Limb (tissue), 2 donors: Measurements from ENCODE around the gene SLC9A9.
"Not testable (repeated sequence)": the region's sequence is repeated elsewhere in the genome, so short reads cannot be mapped to it uniquely, and the experiment has no call there.

Experiments
- DNase-seq, 2 donors: peaks; one replicate each; pipeline ENCODE4 v3.0.0-alpha.2; 2016; ENCODE audit errors: extremely low spot score in 2 of 2

Gene SLC9A9

DNA sequence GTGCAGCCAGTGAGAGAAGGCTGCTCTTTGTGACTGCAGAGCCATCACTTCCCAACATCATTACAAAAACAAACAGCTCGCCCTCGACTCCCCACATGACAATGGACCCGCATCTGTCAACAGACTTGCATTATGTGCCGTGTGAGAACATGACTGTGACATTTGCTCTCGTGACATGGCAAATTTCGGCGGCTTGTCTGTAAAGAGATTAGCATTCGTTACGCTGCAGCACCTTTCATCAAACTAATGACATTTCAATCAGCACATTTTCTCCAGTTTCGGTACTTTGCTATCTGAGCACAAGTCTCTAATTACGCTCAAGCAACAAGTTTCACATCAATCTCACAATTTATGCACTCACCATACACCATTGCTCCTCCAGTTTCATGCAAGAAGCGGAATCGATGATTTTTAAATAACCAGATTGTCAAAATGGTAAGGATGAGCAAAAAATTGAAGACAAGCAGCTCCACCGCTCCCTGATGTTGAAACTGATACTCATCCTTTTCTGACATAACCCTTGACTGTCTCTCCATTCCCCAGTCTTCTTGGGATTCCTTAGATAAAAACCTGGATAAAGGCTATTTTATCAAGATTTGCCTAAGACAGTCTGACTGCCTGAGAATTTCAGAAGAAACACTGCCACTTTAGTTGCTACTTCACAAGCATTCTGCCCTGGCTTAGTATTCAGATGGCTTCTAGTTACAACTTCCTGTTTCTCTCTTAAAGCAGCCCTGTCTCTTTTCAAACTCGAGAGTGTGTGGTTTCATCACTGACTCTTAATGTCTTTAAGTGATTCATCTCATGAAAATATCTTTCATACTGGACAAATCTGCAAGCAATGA, at the start of gene SLC9A9:
SLC9A9 (minus strand) TSS at position 682 of the 845 bp plus-strand sequence; CDS start at position 536, 146 bp downstream.
- peak; percentile 33 to 68 for DNase-seq

DNA sequence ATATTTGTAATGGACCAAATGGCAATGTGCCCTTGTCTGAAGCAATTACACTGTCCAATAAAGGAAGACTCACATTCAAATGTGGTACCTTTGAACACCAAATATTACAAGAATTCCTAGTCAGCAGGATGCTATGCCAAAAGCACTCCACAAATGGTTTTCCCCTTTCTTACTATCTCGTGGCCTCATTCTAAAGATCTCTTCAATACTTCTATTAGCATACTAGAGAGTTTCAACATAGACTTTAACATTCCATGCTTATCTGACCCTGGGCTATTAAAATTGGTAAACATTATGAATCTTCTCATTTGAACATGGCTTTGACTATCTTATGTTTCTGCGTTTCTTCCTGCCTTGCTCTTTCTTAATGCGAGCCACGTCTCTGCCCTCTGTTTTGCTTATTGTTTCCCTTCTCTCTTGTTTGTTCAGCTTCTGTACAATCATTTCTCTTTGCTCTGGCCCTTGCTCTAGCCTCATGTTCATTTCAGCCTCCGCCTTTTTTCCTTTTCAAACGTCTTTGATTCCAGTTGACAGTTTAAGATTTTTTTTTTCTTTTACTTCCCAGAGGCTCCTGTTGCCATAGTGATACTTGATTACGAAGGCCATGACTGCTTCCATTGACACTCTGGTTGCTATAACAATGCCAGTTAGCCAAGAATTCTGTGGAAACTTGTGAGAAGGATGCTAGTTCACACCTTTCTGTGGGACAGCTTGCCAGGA, 49.5 kb upstream of the SLC9A9 start:
- no peak for DNase-seq

DNA sequence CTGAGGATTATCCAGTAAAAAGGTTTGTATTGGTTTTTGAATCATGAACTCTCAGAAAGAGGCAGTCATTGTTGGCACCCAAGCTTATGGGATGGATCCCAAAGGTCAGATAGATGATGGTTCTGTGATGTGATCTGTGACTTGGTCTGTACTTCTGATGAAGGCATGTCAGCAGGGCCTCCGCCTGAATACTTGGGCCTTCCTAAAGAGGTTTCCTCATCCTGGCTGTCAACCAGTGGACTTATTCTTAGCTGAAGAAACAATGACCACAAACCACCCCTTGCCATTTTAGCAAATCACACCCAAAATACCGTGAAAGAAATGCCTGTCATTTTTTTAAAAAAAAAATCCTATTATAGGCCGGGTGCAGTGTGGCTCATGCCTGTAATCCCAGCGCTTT, 48.2 kb upstream of the SLC9A9 start:
- no peak for DNase-seq

DNA sequence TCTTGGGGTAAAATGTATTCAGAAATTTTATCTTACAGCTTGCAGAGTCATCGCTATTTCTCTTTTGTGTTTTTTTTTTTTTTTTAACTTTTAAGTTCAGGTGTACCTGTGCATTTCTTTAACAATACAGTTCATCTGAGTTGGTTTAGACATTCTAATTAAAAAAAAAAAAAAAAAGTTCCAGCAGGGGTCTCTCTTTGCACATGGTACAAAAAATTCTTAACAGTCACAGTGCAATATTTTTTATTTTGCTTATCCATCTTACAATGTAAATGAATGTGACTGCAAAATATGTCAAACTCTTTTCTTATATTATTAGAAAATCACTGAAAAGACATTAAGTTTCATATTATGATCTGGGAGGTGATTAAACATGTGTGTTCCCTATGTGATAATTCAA, 47.5 kb upstream of the SLC9A9 start:
- DNase-seq: peak in 1 of 2 donors; percentile 36

DNA sequence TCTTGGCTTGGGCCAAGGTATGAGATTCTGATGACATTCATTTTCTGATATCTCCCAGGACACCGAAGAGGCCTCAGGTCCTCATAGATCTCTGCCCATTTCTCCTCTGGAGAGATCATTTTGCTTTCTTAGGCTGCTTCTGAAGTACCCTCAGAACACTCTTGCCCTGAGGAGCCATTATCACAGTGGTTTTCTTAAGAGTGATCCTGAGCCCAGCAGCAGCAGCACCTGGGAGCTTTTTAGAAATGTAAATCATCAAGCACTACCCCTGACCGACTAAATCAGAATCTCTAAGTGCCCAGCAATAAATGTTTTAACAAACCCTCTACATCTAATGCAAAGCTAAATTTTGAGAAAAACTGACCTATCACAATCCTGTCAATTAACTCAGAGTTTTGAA, 40.6 kb upstream of the SLC9A9 start:
- DNase-seq: no peak

DNA sequence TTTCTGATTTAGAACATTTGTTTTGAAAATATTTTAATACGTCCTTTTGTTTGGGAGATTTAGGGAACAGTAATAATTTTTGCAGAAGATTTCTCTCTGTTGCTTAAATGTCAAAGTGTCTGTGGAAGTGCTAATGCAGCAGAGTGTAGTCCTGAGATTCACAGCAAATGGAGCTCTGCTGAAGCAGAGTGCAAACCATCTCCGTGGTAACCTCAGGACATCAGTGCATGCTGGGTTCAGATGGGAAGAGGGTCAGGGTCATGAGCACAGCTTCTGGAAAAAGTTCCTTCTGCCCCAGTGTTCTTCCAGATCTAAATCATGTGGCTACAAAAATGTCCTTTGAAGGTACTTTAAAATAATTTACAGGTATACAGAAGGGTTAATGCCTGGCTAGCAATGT, 39.9 kb upstream of the SLC9A9 start:
- DNase-seq: no peak

DNA sequence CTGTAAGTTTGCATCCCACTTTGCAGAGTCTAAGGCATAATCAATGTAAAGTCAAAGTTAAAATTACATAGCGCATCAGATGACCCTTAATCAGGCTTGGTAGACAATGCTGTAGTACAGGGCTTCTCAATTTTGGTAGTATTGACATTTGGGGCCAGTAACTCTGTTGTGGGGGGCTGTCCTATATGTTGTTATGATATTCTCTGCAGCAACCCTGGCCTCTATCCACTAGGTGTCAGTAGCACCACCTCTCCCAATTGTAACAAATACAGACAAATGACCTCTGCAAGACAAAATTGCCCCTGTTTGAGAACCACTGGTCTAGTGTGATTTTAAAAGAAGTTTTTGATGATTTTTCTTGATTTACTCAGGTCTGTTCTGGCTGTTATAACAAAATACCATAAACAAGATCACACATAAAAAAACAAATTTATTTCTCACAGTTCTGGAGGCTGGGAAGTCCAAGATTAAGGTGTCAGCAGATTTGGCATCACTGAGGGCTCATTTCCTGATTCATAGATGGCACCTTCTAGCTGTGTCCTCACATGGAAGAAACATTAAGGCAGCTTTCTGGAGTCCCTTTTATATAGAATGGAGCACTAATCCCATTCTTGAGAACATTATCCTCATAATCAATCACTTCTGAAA, 37.6 kb upstream of the SLC9A9 start:
- DNase-seq: no peak

DNA sequence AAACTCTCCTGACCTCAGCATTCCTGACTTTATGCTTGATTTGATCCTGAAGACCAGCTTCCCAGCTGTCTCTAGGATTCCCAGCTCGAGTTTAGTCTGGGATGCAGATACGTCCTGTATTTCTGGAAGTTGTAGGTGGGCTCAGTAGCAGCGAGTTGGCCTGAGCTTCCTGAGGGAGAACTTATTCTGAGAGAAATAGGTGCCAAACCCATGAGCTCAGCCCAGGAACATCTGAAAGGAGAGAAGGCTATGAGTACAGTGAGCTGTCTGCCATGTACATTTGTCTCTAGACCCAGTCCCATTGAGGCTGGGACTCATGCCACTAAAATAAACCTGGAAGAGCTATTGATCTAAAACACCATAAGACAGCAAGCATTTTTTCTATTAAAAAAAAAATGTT, 36.6 kb upstream of the SLC9A9 start:
- DNase-seq: no peak

DNA sequence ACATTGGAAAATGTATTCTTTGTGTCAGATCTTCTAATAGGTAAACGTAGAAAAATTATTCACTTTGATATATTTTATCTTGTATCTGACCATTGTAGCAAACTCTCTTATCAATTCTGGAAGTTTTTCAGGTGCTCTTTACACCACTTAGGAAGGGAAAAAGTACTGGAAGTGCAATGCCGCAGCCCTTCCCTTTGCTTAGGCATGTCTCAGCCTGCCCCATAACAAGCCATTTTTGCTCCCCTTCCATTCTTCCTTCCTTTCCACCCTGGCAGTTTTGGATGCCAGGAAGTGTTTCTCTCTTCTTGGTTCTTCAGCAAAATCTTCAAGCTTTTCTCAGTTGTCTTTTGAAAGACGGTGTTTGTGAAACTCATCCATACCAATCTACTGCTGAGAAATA, 34.9 kb upstream of the SLC9A9 start:
- no peak for DNase-seq

DNA sequence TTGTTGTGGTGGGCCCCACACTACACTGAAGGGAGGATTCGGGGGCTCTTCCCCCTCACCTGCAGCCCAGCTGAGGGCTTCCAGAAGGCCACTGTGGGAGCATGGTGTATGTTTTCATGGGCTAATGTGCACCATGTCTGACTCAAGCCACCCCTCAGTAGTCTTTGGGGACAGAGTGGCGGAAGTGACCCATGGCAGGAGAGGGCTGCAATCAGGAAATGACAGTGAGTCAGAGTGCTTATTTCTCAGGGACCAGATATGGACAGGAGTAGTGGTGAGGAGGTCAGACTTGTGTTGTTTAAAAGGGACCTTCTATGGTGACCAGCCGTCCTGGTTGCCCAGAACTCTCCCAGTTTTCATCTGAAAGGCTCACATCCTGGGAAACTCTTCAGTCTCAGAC, 32.8 kb upstream of the SLC9A9 start:
- DNase-seq: no peak

DNA sequence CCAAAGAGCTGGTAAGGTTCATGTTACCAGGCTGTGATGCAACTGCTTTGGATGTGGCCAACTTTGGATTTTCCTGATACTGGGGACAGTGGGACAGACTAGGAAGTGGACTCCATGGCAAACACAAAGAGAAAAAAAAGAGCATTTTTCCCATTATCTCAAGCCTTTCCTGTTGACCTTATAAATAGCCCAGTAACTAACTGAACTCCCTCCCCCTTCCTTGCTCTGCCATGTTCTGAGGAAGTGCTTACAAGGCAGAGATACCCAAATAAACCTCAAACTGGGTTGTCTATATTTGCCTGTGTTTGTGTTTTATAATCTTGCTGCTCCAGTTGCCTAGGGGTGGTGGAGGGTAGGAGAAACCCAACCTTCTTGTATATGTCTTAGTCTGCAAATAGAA, 27.3 kb upstream of the SLC9A9 start:
- no peak for DNase-seq

DNA sequence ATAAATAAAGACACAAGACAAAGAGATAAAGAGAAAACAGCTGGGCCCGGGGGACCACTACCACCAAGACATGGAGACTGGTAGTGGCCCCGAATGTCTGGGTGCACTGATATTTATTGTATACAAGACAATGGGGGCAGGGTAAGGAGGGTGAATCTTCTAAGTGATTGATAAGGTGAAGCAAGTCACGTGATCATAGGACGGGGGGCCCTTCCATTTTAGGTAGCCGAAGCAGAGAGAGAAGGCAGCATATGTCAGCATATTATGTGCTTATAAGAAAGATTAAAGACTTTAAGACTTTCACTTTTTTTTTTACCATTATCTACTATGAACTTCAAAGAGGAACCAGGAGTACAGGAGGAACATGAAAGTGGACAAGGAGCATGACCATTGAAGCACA, 25.3 kb upstream of the SLC9A9 start:
- DNase-seq: not testable (repeated sequence)

DNA sequence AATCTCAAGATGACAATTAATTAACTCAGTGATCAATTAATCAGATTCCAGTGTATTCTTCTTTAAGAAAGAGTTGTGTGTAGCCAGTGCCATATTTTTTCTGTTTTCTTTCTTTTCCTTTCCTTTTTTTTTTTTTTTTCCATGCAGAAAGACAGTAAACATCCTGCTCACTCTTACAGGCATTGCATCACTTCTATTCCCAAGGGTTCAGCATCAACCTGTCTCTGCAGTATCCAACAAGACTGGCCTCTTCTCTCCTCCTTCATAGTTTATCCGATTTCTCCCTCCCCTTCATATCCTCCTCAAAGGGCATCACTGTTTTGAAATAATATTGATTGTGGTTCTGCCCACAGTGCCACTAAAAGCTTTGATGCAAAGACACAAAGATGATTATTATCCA, 17.0 kb upstream of the SLC9A9 start:
- no peak for DNase-seq

DNA sequence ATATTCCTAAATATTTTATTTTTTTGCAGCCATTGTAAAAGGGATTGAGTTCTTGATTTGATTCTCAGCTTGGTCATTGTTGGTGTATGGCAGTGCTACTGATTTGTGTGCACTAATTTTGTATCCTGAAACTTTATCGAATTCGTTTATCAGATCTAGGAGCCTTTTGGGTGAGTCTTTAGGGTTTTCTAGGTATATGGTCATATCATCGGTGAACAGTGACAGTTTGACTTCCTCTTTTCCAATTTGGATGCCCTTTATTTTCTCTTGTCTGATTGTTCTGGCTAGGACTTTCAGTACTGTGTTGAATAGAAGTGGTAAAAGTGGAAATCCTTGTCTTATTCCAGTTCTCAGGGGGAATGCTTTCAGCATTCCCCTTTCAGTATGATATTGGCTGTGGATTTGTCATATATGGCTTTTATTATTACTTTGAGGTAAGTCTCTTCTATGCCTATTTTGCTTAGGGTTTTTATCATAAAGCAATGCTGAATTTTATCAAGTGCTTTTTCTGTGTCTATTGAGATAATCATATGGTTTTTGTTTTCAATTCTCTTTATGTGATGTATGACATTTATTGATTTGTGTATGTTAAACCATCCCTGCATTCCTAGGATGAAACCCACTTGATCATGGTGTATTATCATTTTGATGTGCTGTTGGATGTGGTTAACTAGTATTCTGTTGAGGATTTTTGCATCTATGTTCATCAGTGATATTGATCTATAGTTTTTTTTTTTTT, 11.4 kb upstream of the SLC9A9 start:
- DNase-seq: no peak

DNA sequence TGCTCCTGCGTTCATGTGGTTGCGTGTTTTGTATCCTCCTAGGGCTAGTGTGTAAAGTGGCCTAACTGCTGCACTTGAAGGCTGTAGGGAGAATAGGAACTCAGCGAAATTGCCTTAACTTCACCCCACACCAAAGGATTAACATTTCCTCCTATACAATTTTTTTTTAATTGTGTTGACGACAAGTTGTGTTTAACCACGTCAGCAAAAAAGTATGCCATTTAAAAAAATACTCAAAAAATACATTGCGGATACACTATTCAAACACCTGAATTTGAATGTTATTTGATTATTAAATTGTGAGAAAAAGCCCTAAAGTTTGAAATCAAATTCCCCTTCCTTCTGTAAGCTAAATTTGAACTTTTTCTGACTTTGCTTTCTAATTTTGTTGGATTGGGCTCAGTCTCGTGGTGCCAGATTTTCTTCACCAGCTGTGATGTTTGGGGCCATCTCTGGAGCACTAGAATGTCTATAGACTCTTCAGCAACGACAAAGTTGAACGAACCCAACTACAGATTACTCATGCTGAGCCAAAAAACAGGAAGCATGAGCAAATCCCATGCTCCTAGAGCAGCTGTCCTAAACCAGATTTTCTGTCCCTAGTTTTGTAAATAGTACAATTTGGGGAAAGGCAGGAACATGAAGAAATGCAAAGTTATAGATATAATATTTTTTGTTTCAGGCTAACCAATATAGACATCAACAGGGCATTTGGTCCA, 8.1 kb upstream of the SLC9A9 start:
- DNase-seq: no peak

DNA sequence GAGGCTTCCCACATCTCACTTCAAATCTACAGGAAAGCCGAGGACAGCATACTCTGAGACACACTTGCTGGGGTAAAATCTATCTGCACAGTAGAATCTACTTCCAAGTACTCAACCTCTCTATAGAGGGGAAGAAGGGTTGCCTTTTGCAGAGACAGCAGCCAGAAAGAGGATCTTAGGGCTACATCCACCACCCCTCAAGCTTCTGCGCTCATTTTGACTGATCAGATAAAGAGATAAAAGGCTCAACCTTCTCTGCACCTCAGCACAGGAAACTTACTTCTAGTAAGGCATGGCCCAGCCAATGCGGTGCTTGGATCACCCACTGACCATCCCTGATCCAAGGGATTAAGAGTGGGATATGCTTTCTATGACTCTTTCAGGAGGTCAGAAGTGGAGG, 6.9 kb upstream of the SLC9A9 start:
- no peak for DNase-seq

DNA sequence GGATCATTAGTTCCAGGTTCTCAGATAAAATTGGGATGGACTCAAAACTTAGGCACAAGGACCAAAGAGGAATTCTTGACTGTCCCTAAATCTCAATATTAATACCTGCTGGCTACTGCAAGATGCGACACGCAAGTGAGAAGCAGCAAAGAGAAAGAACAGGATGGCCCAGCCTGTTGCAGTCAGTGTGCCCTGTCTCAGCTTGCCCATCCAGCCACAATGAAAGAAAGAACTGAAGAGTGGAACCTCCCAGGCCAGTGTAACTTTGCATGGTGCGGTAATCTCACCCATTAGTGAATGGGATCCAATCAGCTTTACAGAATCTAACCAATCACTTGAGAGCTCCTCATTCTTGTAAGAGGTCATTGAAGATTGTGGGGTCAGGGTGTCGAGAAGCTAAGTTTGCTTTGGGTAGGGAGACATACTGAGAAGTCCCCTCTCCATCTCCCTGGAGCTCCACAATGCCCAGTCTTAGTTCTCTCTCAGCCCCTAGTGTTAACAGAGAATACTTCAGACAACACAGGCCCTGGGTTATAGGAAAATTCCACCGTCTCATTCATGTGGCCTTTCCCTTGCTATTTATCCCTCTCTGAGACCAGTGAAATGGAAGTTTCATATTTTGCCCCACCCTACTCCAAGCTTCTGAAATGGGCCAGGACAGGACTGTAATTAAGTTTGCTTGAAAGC, 3.2 kb upstream of the SLC9A9 start:
- no peak for DNase-seq

DNA sequence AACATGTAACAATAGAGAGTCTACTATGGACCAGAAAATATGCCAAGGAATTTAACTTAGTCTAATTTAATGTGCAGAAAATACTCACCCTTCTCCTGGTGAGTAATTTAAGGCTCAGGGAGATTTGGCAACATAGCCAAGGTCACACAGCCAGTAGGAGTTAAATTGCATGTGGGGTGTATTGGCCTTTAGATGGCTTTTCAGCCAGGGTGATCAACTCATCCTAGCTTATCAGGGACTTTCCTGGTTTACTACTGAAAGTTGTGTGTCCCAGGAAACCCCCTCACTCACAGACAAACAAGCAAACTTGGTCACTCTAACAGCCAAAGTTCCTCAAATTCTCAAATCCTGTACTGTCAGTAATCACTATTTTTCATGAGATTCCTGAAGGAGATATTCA, 2.6 kb upstream of the SLC9A9 start:
- DNase-seq: no peak

DNA sequence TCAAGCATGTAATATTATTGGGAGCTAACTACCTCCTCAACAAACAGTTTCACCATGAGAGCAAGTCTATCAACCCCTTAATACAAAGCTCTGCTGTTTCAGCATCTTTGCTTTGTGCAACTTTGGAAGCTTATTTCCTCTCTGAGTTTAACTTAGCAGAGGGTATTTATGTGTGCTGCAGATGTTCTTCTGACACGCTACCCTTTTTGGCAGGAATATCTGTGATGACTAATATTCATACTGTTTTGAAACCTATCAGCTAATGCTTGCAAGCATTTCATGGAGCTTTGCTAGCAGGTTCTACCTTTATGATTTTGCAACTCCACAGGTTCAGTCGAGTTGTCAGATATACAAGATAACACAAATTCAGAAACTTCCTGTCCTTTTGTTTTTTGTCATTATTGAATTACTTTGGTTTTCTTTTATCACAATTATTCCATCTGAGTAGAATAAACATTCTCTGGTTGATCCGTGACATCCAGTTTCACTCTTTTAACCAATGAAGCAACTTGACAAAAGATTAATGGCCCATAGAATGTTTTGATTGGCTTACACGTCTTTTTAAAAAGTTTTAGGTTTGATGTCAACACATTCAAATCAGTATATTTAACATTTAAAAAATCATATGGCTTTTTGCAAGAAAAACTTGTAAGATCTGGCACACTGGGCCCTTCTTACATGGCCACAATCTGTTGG, 1.7 kb upstream of the SLC9A9 start:
- DNase-seq: peak in 1 of 2 donors; percentile 26

DNA sequence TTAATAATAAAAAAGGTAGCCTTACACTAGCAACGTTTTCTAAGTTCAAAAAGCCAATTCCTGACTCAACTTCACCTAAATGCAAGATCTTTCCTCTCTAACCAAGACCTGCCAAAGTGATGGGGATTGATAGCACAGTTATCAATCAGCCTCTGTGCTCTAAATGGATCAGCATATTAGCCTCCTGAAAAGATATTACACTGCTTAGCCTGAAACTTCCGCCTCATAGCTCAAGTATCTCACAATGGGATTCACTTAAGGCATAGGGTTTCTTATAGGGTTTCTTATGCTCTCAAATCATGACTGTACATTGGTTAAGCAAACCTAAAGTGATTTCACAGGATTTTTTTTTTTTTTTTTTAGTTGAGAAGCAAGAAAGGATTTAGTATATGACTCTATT, 436 bp upstream of the SLC9A9 start:
- DNase-seq: no peak
